ENCODE data around the gene RNF144B.
"Not testable (repeated sequence)": the region's sequence is repeated elsewhere in the genome, so short reads cannot be mapped to it uniquely, and the experiment has no call there.

GRCh38 chr6:18458086-18458485, 70.9 kb downstream of the RNF144B start:
- TF ChIP-seq CREB1 (CRISPR knock-in tag; IDR thresholded peaks at IDR 0.05); CTCF (IDR thresholded peaks at IDR 0.05); ZNF425 (CRISPR knock-in tag; conservative IDR thresholded peaks at IDR 0.05); ATF3 (CRISPR knock-in tag; conservative IDR thresholded peaks at IDR 0.05); ZBTB21 (CRISPR knock-in tag; IDR thresholded peaks at IDR 0.05; ENCODE audit: borderline replicate concordance); KAT7 (CRISPR knock-in tag; IDR thresholded peaks at IDR 0.05; ENCODE audit: borderline replicate concordance); CREM (CRISPR knock-in tag; IDR thresholded peaks at IDR 0.05); ZNF396 (CRISPR knock-in tag; IDR thresholded peaks at IDR 0.05; ENCODE audit: borderline replicate concordance); ESRRA (CRISPR knock-in tag; IDR thresholded peaks at IDR 0.05; ENCODE audit: borderline replicate concordance); USF1 (CRISPR knock-in tag; IDR thresholded peaks at IDR 0.05): not testable (repeated sequence)

Data from WTC11 (cell line).